K562 (cell line): ENCODE results near the gene COMP. TPM values are rescaled to one million over a fixed set of nuclear protein-coding genes. Genes with fewer than 3 reads are reported as not detected.
A peak's percentile ranks its signal among the peaks of the same experiment; 100 is the strongest.

Experiments used
- ATAC-seq: fragments of 200-7000 bp; cut with Tn5 transposase; 3 replicates; pipeline ENCODE4 v1.9.1; 2020; ENCODE audit warnings: moderate library complexity
- BruUV-seq: library from RNA; stranded (reverse); fragments of 400-500 nt; replicated peaks from 2 replicates; lab custom pipeline; 2021; lab: Mats Ljungman, UMichigan
- CTCF ChIA-PET: fragments of 300-600 bp; formaldehyde crosslinking; extraction: SDS; loops from one replicate; lab custom pipeline; 2021; ENCODE audit warnings: low intra/inter-chr PET ratio; lab: Yijun Ruan, JAX
- POLR2A ChIA-PET: fragments of 300-600, 350-650 bp; sonication (Branson Sonifier 250); formaldehyde crosslinking; extraction: SDS; loops from one replicate; lab custom pipeline; 2021; ENCODE audit warnings: antibody characterized with exemption, inconsistent platforms; lab: Yijun Ruan, JAX
- DNase-seq, 4 experiments: peaks; one replicate each; pipeline versions ENCODE4 v3.0.0 to v3.0.0-alpha.2; 2011 to 2018; ENCODE audit warnings: low spot score in 3 of 4, mixed read lengths in 3 of 4; ENCODE audit errors: extremely low read depth in 1 of 4
- FAIRE-seq: peaks from 2 replicates; lab custom pipeline; 2011; peaks lifted over from hg19 to GRCh38; lab: Jason Lieb, UNC
- H2AFZ ChIP-seq: 2 replicates; pipeline ENCODE4 v1.6.0; 2011; ENCODE audit warnings: low read depth, low read length, control low read depth, inconsistent platforms
- H3K27ac ChIP-seq: fragments of 200-600 bp; 3 replicates; pipeline ENCODE4 v1.8.0; 2011; ENCODE audit warnings: low read depth, mild to moderate bottlenecking, control low read depth, inconsistent platforms, low read length, moderate library complexity, mixed read lengths; ENCODE audit errors: extremely low read depth
- H3K27me3 ChIP-seq, 2 experiments: fragments of 300-600 bp in 1 of 2; 2 replicates in 1 of 2; 3 replicates in 1 of 2; pipeline versions ENCODE4 v1.6.0 to v1.8.0; 2011; ENCODE audit warnings: inconsistent platforms in 2 of 2, low read length in 2 of 2, mild to moderate bottlenecking in 1 of 2, mixed read lengths in 1 of 2, moderate library complexity in 1 of 2; ENCODE audit not compliant: control insufficient read depth in 2 of 2, insufficient read depth in 2 of 2
- H3K36me3 ChIP-seq: fragments of 300-600 bp; 3 replicates; pipeline ENCODE4 v1.8.0; 2011; ENCODE audit warnings: mild to moderate bottlenecking, low read length, inconsistent platforms; ENCODE audit not compliant: control insufficient read depth, insufficient read depth
- H3K4me1 ChIP-seq, 2 experiments: fragments of 200-600 bp in 1 of 2; replicated peaks in 1 of 2; 2 replicates in 1 of 2; 3 replicates in 1 of 2; pipeline versions ENCODE4 v1.5.1 to v1.8.0; 2011; ENCODE audit warnings: inconsistent platforms in 2 of 2, low read length in 2 of 2, mild to moderate bottlenecking in 1 of 2, mixed read lengths in 1 of 2, moderate library complexity in 1 of 2; ENCODE audit not compliant: control insufficient read depth in 2 of 2, insufficient read depth in 2 of 2
- H3K4me2 ChIP-seq: 2 replicates; pipeline ENCODE4 v1.6.1; 2011; ENCODE audit warnings: low read length, control low read depth, inconsistent platforms, mixed read lengths; ENCODE audit not compliant: insufficient read depth
- H3K4me3 ChIP-seq: fragments of 200-600 bp; sonication (generic), shearing (Covaris generic); 2 replicates; pipeline ENCODE4 v1.5.1; 2016; ENCODE audit warnings: control low read depth, inconsistent platforms
- H3K79me2 ChIP-seq: fragments of 200-600 bp; 3 replicates; pipeline ENCODE4 v1.8.0; 2011; ENCODE audit warnings: low read length, inconsistent platforms; ENCODE audit not compliant: control insufficient read depth, insufficient read depth
- H3K9ac ChIP-seq, 2 experiments: 2 replicates each; pipeline versions ENCODE4 v1.6.0 to v1.6.1; 2011; ENCODE audit warnings: low read depth in 2 of 2, low read length in 2 of 2, control low read depth in 1 of 2, inconsistent platforms in 1 of 2, mild to moderate bottlenecking in 1 of 2, mixed read lengths in 1 of 2; ENCODE audit not compliant: insufficient read depth in 1 of 2
- H3K9me1 ChIP-seq: one replicate; pipeline ENCODE4 v1.6.0; 2011; ENCODE audit warnings: inconsistent platforms, mild to moderate bottlenecking, low read length, moderate library complexity; ENCODE audit not compliant: control insufficient read depth, insufficient read depth
- H3K9me3 ChIP-seq: replicated peaks from 2 replicates; pipeline ENCODE4 v1.5.1; 2011; ENCODE audit warnings: low read depth, low read length, inconsistent platforms; ENCODE audit not compliant: control insufficient read depth, insufficient read depth
- H4K20me1 ChIP-seq: replicated peaks from 2 replicates; pipeline ENCODE4 v1.6.1; 2011; ENCODE audit warnings: low read length, inconsistent platforms, mixed read lengths; ENCODE audit not compliant: control insufficient read depth, insufficient read depth
- EHMT2 ChIP-seq: fragments of 450-650 bp; IDR thresholded peaks from 2 replicates; pipeline ENCODE4 v1.6.1; 2018; ENCODE audit warnings: antibody characterized with exemption
- MECOM ChIP-seq: fragments of 250-450 bp; sonication (Bioruptor Pico); IDR thresholded peaks from 2 replicates; pipeline ENCODE4 v1.8.0; 2022; ENCODE audit warnings: inconsistent platforms
- POLR3G ChIP-seq: IDR thresholded peaks from 2 replicates; pipeline ENCODE4 v1.6.1; 2011; ENCODE audit not compliant: insufficient read length, insufficient replicate concordance; ENCODE audit errors: extremely low read depth
- SOX6 ChIP-seq: fragments of 450-650 bp; IDR thresholded peaks from 2 replicates; pipeline ENCODE4 v1.6.1; 2014; ENCODE audit warnings: mild to moderate bottlenecking
- SRSF3 ChIP-seq: fragments of 200-400 bp; formaldehyde crosslinking; IDR thresholded peaks from 2 replicates; pipeline ENCODE4 v1.6.1; 2016; ENCODE audit warnings: mild to moderate bottlenecking, low read length, moderate library complexity; ENCODE audit not compliant: insufficient read depth
- WGBS: fragments of 100-300 bp; shearing (Covaris generic); methylation state at CpG from one replicate; pipeline ENCODE4 v1.1.6; 2016; ENCODE audit warnings: low coverage, mixed read lengths; ENCODE audit not compliant: insufficient coverage; ENCODE audit errors: missing lambda C conversion rate; 5-methylcytosine and 5-hydroxymethylcytosine counted together
- in situ Hi-C: fragments of 300-500 bp; cut with MboI; formaldehyde crosslinking; loops from 4 replicates; pipeline ENCODE4 v1.15.0; 2018; ENCODE audit warnings: inconsistent platforms, mixed read lengths
- intact Hi-C: fragments of 100-400 bp; cut with micrococcal nuclease; formaldehyde crosslinking; loops from 2 replicates; pipeline ENCODE4 v1.14.2; 2022
- polyA plus RNA-seq, 8 experiments: library from polyadenylated mRNA; depleted of rRNA in 4 of 8; stranded (reverse) in 5 of 8; unstranded in 3 of 8; fragments of >200 nt; fragmentation: Nextera tagmentation in 2 of 8; fragmentation: Illumina TruSeq in 1 of 8; extraction: Ambion mirVana in 2 of 8; extraction: Trizol in 1 of 8; gene quantifications; 2 replicates each; pipeline versions ENCODE4 v1.2.1 to v1.2.3, GENCODE V29; 2011 to 2014; ENCODE audit warnings: inconsistent platforms in 1 of 8, missing spikeins in 1 of 8
- total RNA-seq, 7 experiments: library from RNA; depleted of rRNA in 6 of 7; stranded (reverse); fragments of >200 nt in 6 of 7; fragmentation: Illumina TruSeq in 2 of 7; extraction: Trizol in 2 of 7; gene quantifications; 2 replicates each; pipeline versions ENCODE4 v1.2.1 to v1.2.3, GENCODE V29; 2011 to 2021; ENCODE audit warnings: low replicate concordance in 1 of 7
- TF ChIP-seq, protein P1 (sequence below): sonication (generic); formaldehyde crosslinking; IDR thresholded peaks from 2 replicates; pipeline ENCODE4 v1.8.1; 2023; ENCODE audit warnings: missing genetic modification reagents, mild to moderate bottlenecking, borderline replicate concordance

Gene COMP
- total and polyA plus RNA-seq, 9 of the 15 experiments (the other 6 are each of a cell fraction or from before 2014, with no cell fraction given) = 0.07 TPM; not detected in 8

DNA sequence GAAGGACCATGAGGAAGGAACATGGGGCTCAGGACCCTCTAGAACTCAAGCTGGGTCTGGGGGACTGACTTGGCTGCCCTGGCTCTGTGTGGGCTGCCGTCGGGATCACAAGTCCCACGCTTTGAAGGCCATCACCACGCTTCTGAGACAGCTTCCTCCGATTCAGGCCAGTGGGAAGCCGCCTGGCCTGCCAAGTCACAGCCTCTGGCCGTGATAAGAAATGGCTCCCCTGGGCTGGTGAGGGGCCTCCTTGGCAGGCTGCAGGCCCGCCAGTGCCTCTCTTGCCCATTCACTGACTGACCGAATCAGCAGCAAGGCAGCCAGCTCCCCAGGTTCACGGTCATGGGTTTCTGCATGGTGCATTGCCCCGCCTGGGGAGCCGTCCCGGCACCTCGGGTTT, 48.8 kb downstream of the COMP start:
- H3K4me2 ChIP-seq = no peak overlapping the region
- intact Hi-C loops = no loop called here
- no peak for DNase-seq
- no peak overlapping the region for H2AFZ ChIP-seq
- CTCF ChIA-PET = no interaction called here
- H3K9me3 ChIP-seq = no peaks in the 10 kb centered on the region
- no peaks in the 10 kb centered on the region for H3K36me3 ChIP-seq
- TF ChIP-seq POLR3G (no peak), SOX6 (no peak), EHMT2 (no peak), MECOM (CRISPR knock-in tag) (no peak), SRSF3 (no peak)
- TF ChIP-seq, protein P1, sequence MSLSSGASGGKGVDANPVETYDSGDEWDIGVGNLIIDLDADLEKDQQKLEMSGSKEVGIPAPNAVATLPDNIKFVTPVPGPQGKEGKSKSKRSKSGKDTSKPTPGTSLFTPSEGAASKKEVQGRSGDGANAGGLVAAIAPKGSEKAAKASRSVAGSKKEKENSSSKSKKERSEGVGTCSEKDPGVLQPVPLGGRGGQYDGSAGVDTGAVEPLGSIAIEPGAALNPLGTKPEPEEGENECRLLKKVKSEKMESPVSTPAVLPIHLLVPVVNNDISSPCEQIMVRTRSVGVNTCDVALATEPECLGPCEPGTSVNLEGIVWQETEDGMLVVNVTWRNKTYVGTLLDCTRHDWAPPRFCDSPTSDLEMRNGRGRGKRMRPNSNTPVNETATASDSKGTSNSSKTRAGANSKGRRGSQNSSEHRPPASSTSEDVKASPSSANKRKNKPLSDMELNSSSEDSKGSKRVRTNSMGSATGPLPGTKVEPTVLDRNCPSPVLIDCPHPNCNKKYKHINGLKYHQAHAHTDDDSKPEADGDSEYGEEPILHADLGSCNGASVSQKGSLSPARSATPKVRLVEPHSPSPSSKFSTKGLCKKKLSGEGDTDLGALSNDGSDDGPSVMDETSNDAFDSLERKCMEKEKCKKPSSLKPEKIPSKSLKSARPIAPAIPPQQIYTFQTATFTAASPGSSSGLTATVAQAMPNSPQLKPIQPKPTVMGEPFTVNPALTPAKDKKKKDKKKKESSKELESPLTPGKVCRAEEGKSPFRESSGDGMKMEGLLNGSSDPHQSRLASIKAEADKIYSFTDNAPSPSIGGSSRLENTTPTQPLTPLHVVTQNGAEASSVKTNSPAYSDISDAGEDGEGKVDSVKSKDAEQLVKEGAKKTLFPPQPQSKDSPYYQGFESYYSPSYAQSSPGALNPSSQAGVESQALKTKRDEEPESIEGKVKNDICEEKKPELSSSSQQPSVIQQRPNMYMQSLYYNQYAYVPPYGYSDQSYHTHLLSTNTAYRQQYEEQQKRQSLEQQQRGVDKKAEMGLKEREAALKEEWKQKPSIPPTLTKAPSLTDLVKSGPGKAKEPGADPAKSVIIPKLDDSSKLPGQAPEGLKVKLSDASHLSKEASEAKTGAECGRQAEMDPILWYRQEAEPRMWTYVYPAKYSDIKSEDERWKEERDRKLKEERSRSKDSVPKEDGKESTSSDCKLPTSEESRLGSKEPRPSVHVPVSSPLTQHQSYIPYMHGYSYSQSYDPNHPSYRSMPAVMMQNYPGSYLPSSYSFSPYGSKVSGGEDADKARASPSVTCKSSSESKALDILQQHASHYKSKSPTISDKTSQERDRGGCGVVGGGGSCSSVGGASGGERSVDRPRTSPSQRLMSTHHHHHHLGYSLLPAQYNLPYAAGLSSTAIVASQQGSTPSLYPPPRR (CRISPR knock-in tag) = no peak
- H3K4me1 ChIP-seq = peaks cover 24 to 86% of the 10 kb centered on the region in 2 experiments
- in situ Hi-C loops = no loop called here
- POLR2A ChIA-PET = interaction anchor here (0.6 to 2.0 kb wide), 5 partner anchors 9 to 22 kb away, joined by 3 to 9 read pairs (median 3); no protein-coding TSS in a partner anchor
- no peak for ATAC-seq
- H3K9ac ChIP-seq = peak overlapping the region in 1 of 2 experiments; percentile 22; a peak in 2 of 4 replicates
- no peak overlapping the region for H3K27ac ChIP-seq
- no peaks in the 10 kb centered on the region for H3K27me3 ChIP-seq
- H3K9me1 ChIP-seq = peaks cover 3% of the 10 kb centered on the region
- 66% methylated on average over 7 of the region's 14 CpGs for WGBS
- no peaks in the 10 kb centered on the region for H3K79me2 ChIP-seq
- FAIRE-seq = no peak
- no peak overlapping the region for H3K4me3 ChIP-seq
- peaks cover 68% of the 10 kb centered on the region for H4K20me1 ChIP-seq
- no TSS peak for BruUV-seq
